NK-92 (cell line): ENCODE data around the gene PTPRT.

Experiments used
- DNase-seq: peaks from one replicate; lab custom pipeline; 2025; ENCODE audit not compliant: unreplicated experiment; lab: John Stamatoyannopoulos, UW

Gene PTPRT

DNA sequence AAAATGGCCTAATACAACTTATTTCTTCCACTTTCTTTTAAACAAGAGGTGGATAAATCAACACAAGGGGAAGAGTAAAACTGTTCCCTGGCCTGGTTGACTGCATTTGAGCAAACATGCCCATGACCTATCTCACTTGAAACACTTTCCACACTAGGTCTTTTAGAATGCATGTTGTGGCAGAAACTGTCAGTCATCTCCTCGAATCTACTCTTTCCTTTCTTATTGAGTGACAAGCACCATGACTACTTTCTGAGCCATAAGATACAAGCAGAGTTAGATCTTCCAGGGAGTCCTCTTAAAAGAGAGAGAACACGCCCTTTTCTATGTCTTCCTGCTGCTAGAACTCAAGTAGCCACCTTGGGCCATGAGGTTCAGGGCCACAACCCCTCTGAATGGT lies 66.5 kb downstream of the PTPRT start:
- no peak for DNase-seq

DNA sequence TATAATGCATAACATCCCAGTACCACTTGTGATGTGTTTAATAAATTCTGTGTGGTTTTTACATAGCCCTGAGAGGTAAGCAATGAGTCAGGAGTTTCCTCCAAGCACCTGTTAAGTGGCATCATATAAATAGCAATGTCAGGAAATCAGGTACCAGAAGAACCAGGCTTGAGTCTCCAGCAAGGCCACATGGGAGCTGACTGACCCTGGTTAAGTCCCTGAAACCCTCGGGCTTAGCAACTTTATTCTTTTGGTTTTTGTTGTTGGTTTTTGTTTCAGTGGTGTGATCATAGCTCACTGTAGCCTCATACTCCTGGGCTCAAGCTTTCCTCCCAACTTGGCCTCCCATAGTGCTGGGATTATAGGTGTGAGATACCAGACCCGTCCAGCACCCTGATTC lies 70.0 kb downstream of the PTPRT start:
- DNase-seq = no peak

DNA sequence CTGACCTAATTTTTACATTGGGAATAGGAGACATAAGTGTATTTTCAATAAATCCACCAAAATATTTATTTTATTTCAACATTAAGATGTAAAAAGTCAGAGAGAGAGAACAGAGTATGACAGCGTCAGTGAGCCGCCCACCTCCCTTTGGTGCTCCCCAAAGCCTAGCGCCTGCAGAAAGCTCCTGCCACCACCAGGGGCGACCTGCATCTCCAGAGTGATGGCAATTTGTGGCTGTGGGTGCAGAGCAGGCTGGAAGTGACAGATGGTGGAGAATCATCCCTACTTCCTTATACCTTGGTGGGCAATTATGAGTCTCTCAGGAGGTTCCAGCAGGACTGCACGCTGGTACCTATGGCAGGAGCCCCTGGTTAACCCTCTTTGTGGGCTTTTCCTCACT lies 87.3 kb downstream of the PTPRT start:
- no peak for DNase-seq

DNA sequence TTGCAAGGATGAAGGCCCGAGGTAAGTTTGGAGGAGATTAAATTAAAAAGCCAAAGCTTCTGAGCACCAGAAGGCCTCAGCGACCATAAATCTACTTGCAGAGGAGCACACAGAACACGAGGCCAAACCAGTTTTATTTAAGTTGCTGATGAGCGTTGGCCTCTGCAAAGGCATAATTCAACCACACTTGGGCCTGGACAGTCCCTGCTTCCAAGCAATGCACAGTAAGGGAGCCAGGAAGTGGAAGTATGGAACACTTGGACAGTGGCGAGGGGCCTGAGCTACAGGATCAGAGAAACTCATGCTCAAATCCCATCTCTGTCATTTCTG lies 92.8 kb downstream of the PTPRT start:
- no peak for DNase-seq

DNA sequence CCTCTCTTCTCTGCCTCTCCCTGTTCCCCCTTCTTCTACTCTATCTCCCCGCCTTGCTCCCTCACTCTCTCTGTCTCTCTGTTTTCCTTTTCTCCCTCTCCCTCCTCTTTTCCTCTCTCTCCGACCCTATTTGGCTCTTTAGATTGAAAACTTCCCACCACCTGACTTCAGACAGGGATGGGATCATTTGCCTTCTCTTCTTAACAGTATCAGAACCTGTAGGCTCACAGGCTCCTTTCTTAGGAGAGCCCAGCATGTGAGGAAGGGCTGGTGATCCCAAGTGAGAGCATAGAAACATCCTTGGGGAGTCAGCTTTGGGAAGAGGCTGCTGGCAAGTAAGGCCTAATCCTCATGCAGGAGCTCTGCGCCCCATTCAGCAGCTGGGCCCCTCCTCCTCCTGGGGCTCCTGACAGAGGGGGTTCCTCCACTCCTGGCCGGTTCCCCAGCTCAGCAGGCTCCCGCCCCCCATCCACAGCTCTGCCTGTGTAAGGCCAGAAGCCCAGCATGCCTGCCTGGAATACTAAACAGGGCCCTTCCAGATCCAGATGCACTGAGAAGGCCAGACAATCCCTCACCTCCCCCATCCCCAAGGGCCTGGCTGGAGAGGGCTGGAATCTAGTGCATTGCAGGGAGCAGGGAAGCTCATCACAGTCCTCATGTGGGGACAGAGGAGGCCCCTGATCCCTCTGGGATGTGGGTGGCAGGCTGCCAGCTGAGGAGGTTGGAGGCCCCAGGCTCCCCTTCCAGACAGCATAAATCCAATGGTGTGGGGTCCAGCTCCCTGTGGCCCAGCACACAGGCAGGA lies 93.4 kb downstream of the PTPRT start:
- DNase-seq = no peak

DNA sequence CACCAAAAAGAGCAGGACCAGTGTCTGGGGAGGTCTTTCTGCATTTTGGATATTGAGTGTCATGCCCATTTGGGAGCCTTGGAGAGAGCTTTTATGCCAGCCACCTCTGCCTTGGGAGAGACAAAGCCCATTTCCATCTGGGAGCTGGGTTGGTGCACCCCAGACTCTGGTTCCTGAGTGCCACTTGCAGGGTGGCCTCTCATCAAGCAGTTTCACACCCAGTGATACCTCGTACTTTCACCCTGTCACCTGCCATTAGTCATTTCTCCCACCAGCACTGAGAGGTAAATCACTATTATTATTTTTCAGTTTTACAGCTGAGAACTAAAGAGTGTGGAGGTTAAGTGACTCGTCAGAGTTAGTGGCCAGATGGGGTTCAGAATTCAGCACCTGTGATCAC lies 94.7 kb downstream of the PTPRT start:
- DNase-seq = no peak

DNA sequence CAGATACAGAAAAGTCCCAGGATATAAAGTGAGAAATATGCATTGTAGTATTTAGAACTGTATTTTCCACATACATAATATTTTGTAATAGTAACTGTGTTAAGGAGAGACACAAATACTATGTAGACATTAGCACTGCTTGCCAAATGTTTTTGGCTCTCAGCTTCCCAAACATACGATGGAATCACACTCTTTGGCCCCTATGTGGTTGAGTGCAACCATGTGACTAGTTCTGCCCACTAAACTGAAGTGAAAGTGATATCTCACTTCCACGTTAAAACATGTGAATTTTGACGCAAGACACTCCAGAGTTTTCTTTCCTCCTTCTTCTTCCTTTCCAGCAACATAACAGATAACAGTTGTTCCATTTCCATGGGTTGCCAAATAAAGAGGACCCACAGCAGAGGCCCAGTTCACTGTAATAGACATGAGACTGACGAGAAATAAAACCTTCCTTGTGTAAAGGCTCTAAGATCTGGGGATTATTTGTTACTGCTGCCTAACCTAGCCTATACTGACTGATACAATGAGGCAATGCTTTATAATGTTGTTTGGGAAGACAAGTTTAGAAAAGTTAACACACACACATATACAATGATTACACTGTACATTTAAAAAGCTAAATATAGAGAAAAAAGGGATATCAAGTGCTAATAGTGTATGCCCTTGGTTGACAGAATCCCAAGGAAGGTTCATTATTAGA lies 97.2 kb downstream of the PTPRT start:
- DNase-seq = no peak

DNA sequence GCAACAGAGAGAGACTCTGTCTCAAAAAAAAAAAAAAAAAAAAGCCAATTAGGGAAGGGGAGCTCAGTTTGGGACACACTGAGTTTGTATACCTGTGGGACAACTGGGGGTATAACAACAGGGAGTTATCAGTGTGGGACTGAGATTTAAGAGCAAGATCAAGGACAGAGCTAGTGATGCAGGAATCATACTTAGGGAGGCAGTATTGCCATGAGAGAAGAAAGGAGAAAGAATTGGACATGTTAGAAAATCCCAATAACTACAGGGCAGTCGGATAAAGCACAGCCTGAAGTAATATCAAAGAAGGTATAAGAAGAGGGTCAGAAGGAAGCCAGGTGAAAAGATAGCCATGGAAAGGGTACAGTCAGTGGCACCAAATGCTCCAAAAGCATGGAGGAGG lies 121.2 kb downstream of the PTPRT start:
- DNase-seq = no peak

DNA sequence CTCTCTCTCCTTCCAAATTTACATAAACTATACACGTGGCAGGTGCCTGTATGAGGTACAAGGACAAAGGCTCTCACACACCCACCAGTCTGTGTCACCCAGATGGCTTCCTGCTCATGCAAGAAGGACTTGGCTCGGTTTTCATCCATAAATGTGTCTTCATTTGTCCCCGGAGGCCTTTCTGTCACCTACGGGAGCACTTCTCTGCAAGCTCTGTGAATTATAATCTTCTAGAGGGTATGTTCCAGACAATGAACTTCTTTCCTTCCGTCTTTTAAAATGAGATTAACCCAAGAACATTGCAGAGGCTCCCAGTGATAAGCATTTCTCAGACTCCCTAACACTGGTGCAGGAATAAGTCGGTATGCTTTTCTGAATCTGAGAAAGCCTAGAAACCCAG lies 123.6 kb downstream of the PTPRT start:
- no peak for DNase-seq

DNA sequence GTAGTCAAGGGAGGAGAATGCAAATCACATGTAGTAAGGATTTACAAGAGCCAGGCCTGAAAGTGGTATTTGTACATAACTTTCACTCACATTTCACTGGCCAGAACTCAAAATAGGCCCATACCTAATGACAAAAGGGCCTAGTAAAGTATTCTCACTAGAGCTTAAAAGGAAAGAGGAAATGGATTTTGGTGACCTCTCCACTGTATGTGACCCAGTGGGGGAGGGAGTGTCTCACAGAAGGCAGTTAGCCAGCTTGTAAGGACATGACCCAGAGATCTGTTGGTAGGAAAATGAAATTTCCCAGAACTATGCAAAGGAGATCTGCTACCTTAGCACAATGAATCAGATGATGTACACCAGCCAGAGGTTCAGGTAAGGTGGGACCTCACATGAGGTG lies 124.4 kb downstream of the PTPRT start:
- no peak for DNase-seq

DNA sequence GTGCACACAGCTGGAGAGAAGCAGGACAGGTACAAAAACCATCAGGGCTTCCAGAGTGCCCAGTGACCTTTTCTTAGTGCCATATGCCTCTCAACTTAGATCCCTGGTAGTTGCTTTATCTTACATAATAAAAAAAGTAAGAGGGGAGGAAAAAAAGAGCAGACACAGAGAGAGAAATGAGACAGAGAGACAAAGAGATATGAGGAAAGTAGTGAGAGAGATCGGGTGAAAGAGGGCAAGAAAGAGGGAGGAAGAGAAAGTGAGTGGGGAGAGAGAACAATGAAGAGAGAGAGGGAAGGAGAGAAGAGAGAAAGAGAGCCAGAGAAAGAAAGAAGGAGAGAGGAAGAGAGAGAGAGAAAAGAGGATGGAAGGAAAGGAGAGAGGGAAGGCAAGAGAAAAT lies 131.6 kb downstream of the PTPRT start:
- no peak for DNase-seq

DNA sequence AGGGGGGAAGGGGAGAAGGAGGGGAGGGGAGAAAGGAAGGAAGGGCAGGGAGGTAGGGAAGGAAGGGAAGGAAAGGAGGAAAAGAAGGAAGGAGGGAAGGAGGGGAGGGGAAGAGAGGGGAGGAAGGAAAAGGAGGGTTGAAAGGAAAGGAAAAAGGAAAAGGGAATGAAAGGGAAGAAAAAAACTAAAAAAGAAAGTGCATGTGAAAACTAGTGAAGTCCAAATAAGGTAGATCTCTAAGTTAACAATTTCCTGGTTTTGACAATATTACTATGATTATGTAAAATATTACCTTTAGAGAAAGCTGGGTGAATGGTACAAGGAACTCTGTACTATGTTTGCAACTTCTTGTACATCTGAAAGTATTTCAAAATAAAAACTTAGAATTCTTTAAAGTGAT lies 132.4 kb downstream of the PTPRT start:
- no peak for DNase-seq

DNA sequence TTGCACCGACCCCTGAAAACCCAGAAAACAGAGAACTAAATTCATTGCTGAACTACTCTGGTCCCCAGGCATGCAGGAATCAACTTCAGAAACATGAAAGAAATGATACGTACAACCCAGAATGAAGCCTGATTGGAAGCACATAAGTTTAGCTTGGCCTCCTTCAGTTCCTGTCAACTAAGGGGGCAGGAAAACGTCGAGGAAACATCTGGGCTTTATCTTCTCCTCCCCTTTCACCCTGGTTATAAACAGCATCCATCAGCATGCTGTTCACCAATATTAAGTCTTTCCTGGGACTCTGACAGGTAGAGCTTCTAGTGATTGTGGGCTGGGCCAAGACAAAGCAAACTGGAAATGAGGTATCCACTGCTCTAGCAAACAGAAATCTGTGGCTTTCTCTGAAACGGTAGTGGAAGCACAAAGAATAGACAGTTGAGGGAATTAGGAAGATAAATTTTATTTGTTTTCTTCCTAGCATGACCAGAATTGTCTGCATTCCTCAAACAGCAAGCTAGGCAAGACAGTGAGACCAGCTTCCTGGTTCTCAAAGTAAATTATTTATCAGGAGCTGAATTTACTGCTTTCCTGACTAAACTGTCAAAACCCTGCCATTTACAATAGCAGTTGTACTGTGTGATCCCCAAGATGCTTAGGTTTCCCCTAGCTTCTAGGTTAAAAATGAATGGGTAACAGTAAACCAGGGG lies 134.4 kb downstream of the PTPRT start:
- DNase-seq = no peak

DNA sequence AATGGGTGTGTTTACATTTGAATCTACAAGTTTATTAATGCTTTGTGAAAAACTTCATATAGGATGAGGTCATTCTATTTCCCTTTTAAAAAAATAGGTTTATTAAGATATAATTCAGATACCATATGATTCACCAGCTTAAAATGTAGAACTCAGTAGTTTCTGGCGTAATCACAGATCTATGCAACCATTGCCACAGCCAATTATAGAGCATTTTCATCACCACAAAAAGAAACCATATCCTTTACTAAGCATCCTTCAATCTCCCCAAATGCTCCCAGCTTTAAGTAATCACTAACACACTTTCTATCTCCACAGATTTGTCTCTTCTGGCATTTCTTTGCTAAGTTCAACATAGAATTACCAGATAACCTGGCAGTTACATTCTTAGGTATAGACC lies 137.2 kb downstream of the PTPRT start:
- DNase-seq = no peak

DNA sequence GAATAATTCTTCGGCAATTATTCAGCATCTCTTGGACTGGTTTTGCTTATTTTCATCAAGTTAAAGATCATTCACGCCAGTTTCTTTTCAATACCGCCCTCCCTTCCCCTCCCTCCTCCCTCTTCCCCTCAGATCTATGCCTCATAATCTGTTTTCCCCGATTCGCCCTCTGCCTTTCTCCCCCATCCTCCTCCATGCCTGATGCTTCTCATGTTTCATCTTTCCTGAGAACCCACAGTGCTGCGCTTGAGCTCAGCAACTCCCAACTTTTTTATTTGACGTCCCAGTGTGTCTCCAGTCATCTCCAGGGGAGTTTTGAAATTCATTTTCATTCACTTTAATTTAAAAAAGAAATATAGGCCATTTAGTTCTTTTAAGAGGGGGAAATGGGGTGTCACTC lies 142.7 kb downstream of the PTPRT start:
- no peak for DNase-seq

DNA sequence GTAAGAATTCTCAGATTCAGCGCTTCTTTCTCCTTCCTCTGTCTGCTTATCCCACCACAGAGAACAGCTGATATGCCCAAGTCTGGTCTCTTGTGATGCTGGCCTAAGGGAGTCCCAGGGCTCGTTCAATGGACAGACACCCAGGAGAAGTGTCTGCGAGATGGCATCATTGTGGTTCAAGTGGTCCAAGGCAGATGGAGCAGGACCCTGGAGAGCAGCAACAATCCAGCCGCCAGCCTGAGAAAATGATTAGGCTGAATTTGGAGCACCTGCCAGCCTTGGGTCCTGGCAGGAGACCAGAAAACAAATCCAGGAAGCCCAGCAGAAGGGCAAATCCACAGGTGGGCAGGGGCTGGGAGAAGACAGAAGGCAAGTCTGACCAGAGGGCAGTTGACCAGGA lies 145.8 kb downstream of the PTPRT start:
- DNase-seq = no peak

DNA sequence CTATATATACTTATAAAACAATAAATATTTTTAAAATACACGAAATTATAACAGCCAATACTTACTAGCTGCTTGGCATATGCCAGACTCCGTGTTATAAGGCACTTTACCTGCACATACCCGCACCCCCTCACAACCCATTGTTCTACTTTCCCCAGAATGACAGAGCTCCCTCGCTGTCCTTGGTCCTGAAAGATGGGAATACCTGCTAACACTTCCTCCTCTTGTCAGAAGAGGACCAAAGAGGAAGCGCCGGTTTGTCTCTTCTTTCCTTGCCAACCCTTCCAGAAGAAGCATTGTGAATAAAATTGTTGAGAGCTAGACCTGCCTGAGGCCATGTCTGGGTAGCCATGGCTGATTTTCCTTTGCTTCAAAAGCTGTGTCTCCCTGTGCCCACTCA lies 149.3 kb downstream of the PTPRT start:
- DNase-seq = no peak

DNA sequence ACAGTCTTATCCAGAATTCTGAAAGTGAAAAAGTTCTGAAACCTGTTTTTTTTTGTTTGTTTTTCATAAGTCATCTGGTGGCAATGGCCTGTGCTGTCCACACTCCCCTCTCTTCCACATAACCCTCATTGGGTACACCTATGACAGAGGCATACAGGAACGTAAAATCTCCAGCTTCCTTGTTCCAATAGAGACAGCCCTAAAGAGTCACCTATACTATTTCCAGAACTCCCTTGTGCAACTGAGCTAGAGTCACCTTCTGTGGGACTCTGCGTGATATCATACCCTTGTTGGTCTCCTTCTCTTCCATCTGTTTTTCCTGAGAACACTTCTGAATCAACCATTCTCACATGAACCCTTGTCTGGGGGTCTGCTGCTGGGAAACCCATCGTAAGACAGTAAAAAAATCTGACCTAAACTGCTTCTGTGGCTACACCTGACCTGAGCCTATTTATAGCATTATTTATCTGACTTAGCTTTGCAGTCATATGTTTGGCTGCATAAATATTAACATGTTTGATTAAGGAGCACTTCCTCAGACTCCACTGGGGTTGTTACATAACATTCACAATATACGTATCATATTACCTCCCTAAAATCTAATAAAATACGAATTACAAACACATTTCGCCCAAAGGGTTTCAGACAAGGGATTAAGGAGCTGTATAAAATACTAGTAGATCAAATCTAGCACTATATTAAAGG lies 151.9 kb downstream of the PTPRT start:
- DNase-seq = no peak

DNA sequence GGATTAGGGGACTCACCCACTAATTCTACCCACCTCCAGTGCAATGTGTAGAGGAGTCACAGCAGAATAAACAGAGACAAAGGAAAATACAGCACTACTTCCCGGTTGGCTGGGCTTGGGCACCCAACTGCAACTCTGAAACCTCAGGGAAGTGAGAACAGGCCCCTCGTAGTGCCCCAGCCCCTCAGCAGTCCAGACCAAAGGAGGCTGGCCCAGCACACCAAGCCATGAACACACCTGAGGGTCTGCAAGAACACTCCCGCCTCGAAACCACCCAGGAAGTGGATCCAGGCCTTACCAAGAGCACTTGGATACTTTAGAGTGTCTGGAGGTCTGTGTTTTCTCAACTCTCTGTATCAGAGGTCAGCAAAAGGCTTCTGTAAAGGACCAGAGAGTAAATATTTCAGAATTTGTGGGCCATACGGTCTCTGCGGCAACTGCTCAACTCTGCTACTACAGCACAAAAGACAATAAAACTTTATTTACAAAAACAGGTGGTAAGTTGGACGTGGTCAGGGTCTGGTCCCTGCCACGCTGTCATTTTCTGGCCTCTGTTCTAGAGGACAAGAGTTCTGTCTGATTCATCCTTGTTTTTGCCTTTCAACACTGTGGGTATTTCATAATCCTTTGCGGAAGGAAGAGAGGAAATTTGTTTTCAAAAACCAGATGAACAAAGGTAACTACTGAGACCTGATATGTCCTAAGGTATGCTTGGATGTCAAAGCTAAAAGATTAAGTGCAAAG lies 154.6 kb downstream of the PTPRT start:
- DNase-seq = no peak

DNA sequence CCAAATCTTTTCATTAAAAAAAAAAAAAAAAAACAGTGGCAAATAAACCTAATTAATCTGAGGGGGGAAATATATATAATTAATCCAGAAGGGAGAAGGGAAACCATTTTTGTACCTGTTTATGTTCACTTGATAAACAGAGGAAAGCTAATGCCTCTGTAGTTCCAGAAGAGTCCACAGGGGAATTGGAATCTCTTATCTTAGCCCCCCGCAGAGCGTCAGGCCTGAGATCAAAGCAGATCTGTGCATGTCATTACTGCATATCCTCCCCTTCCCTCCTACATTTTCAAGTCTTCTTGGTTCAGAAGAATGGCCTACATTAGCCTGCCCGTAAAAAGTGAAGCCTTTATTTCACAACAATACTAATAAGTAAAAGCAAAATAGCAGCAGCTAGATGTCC lies 157.2 kb downstream of the PTPRT start:
- no peak for DNase-seq

DNA sequence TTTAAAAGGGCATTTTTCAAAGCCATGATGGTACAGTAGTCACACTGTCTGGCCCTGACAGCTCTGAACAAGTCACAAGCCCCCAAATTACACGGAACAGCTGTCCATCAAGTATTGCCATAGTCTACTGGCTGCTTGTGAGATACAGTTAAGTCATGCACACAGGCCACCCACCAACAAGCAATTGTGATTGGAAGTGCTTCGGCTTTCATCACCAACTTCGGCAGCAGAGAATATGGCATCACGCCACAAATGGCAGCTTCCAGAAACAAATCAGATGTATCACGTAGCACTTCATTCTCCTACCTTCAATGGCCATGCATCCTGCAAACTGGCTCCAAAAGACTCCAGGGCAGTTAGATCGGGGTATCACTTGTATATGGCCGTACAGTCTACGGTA lies 160.5 kb downstream of the PTPRT start:
- no peak for DNase-seq
